ENCODE results near the gene ILRUN.
"Not testable (repeated sequence)": the region's sequence is repeated elsewhere in the genome, so short reads cannot be mapped to it uniquely, and the experiment has no call there.

The ILRUN gene

GRCh38 chr6:34665019-34665418, 31.5 kb downstream of the ILRUN start:
- no peak for DNase-seq (ENCODE audit: low read depth in 1 of 2, low spot score in 1 of 2)

- no peak for DNase-seq (ENCODE audit: low read depth in 1 of 2, low spot score in 1 of 2)
Measured at GRCh38 chr6:34664256-34664971, 32.2 kb downstream of the ILRUN start.

GRCh38 chr6:34663831-34664255, 32.7 kb downstream of the ILRUN start:
- DNase-seq (ENCODE audit: low read depth in 1 of 2, low spot score in 1 of 2) = no peak

- DNase-seq (ENCODE audit: low read depth in 1 of 2, low spot score in 1 of 2) = no peak
Measured at GRCh38 chr6:34663371-34663770, 33.2 kb downstream of the ILRUN start.

- DNase-seq (ENCODE audit: low read depth in 1 of 2, low spot score in 1 of 2) = no peak
Measured at GRCh38 chr6:34661357-34661756, 35.2 kb downstream of the ILRUN start.

GRCh38 chr6:34658605-34659265, 37.8 kb downstream of the ILRUN start:
- DNase-seq (ENCODE audit: low read depth in 1 of 2, low spot score in 1 of 2) = no peak

GRCh38 chr6:34657979-34658480, 38.5 kb downstream of the ILRUN start:
- DNase-seq (ENCODE audit: low read depth in 1 of 2, low spot score in 1 of 2) = not testable (repeated sequence)

- DNase-seq (ENCODE audit: low read depth in 1 of 2, low spot score in 1 of 2) = no peak
Measured at GRCh38 chr6:34657307-34657978, 39.1 kb downstream of the ILRUN start.

GRCh38 chr6:34657037-34657306, 39.6 kb downstream of the ILRUN start:
- DNase-seq (ENCODE audit: low read depth in 1 of 2, low spot score in 1 of 2) = no peak

- peak in 1 of 2 donors; percentile 18 for DNase-seq (ENCODE audit: low read depth in 1 of 2, low spot score in 1 of 2)
Measured at GRCh38 chr6:34656378-34657036, 40.1 kb downstream of the ILRUN start.

GRCh38 chr6:34655876-34656377, 40.6 kb downstream of the ILRUN start:
- not testable (repeated sequence) for DNase-seq (ENCODE audit: low read depth in 1 of 2, low spot score in 1 of 2)

GRCh38 chr6:34654061-34654710, 42.4 kb downstream of the ILRUN start:
- DNase-seq (ENCODE audit: low read depth in 1 of 2, low spot score in 1 of 2) = no peak

GRCh38 chr6:34652263-34652662, 44.3 kb downstream of the ILRUN start:
- DNase-seq (ENCODE audit: low read depth in 1 of 2, low spot score in 1 of 2) = no peak

- DNase-seq (ENCODE audit: low read depth in 1 of 2, low spot score in 1 of 2) = no peak
Measured at GRCh38 chr6:34650823-34651222, 45.7 kb downstream of the ILRUN start.

GRCh38 chr6:34650232-34650631, 46.3 kb downstream of the ILRUN start:
- DNase-seq (ENCODE audit: low read depth in 1 of 2, low spot score in 1 of 2) = not testable (repeated sequence)

GRCh38 chr6:34648806-34649205, 47.8 kb downstream of the ILRUN start:
- DNase-seq (ENCODE audit: low read depth in 1 of 2, low spot score in 1 of 2) = no peak
